ENCODE data around the gene ACOXL. TPM values are rescaled to one million over a fixed set of nuclear protein-coding genes. Genes with fewer than 3 reads are reported as not detected.

Gene ACOXL
- total and polyA plus RNA-seq, 9 of the 15 experiments (the other 6 are each of a cell fraction or from before 2014, with no cell fraction given) = 0.31 to 0.56 TPM; not detected in 7

GRCh38 chr2:110725370-110725769 is 7.0 kb upstream of the ACOXL start:
- no peak for ATAC-seq
- Histone ChIP-seq H3K27ac (ENCODE audit: extremely low read depth, low read depth, low read length) (no peak overlapping the region), H2AFZ (ENCODE audit: low read depth, low read length) (peak overlapping the region; percentile 57; the same call in 1 of the 2 replicates), H3K9ac (ENCODE audit: insufficient read depth in 1 of 2, low read depth in 2 of 2, low read length in 2 of 2) (no peak overlapping the region), H3K36me3 (ENCODE audit: control insufficient read depth, insufficient read depth, low read length) (no peaks in the 10 kb centered on the region), H3K9me1 (ENCODE audit: control insufficient read depth, insufficient read depth, low read length) (no peaks in the 10 kb centered on the region), H3K9me3 (replicated peaks; ENCODE audit: control insufficient read depth, insufficient read depth, low read depth, low read length) (no peaks in the 10 kb centered on the region), H3K27me3 (ENCODE audit: control insufficient read depth in 2 of 2, insufficient read depth in 2 of 2, low read length in 2 of 2) (peaks cover 7 to 13% of the 10 kb centered on the region in 2 experiments), H3K79me2 (ENCODE audit: control insufficient read depth, insufficient read depth, low read length) (no peaks in the 10 kb centered on the region), H3K4me3 (no peak overlapping the region), H3K4me1 (replicated peaks in 1 of 2; ENCODE audit: control insufficient read depth in 2 of 2, insufficient read depth in 2 of 2, low read length in 2 of 2) (peaks cover 0 to 3% of the 10 kb centered on the region in 2 experiments; a peak in 2 of 5 replicates), H4K20me1 (replicated peaks; ENCODE audit: control insufficient read depth, insufficient read depth, low read length) (no peaks in the 10 kb centered on the region), H3K4me2 (ENCODE audit: insufficient read depth, low read length) (no peak overlapping the region)
- in situ Hi-C loops (cut with MboI) = no loop called here
- ChIA-PET POLR2A (no interaction called here), CTCF (ENCODE audit: low intra/inter-chr PET ratio) (no interaction called here)
- TF ChIP-seq HDAC3 (IDR thresholded peaks at IDR 0.05; ENCODE audit: borderline replicate concordance, partially characterized antibody) (no peak), SMAD2 (IDR thresholded peaks at IDR 0.05; ENCODE audit: low read depth, low read length) (no peak), HNRNPUL1 (IDR thresholded peaks at IDR 0.05; ENCODE audit: low read length) (no peak), ZNF668 (CRISPR knock-in tag; IDR thresholded peaks at IDR 0.05) (no peak), ARID4B (CRISPR knock-in tag; IDR thresholded peaks at IDR 0.05) (no peak)
- TF ChIP-seq, protein P1, sequence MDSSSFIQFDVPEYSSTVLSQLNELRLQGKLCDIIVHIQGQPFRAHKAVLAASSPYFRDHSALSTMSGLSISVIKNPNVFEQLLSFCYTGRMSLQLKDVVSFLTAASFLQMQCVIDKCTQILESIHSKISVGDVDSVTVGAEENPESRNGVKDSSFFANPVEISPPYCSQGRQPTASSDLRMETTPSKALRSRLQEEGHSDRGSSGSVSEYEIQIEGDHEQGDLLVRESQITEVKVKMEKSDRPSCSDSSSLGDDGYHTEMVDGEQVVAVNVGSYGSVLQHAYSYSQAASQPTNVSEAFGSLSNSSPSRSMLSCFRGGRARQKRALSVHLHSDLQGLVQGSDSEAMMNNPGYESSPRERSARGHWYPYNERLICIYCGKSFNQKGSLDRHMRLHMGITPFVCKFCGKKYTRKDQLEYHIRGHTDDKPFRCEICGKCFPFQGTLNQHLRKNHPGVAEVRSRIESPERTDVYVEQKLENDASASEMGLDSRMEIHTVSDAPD (CRISPR knock-in tag; IDR thresholded peaks at IDR 0.05) = no peak
- FAIRE-seq = no peak
- no peak for DNase-seq (ENCODE audit: extremely low read depth in 1 of 4, low spot score in 3 of 4)
- BruUV-seq (replicated peaks) = no TSS peak
- intact Hi-C loops (cut with micrococcal nuclease) = no loop called here
- 16% methylated on average over 9 of the region's 9 CpGs for WGBS (ENCODE audit: insufficient coverage, low coverage, missing lambda C conversion rate)

All from K562 (cell line).